Measurements from ENCODE around the gene SLC10A7. TPM values are rescaled to one million over a fixed set of nuclear protein-coding genes. Genes with fewer than 3 reads are reported as not detected.

Gene SLC10A7
- total and polyA plus RNA-seq, 12 donors = 1.3 to 6.6 (median 4.4) TPM

- Histone ChIP-seq H3K36me3 (no peaks in the 10 kb centered on the region), H3K9me3 (no peaks in the 10 kb centered on the region), H3K27me3 (no peaks in the 10 kb centered on the region), H3K4me1 (peaks cover 8 to 52% (median 39%) of the 10 kb centered on the region in 9 donors), H3K4me3 (no peak overlapping the region), H3K27ac (no peak overlapping the region)
- intact Hi-C loops (cut with DNase I) = loop anchor here in 1 of 10 donors (5.0 kb wide), 1 partner anchor 91 kb away; no protein-coding TSS in a partner anchor
- no peak for ATAC-seq
- no peak for TF ChIP-seq CTCF (IDR thresholded peaks at IDR 0.05)
- 51 to 70% methylated on average over 4 of the region's 4 CpGs for WGBS, 2 donors
- DNase-seq = no peak
These were observed 275.9 kb downstream of the SLC10A7 start for GRCh38 chr4:146245850-146246249.

GRCh38 chr4:146245246-146245645 is 276.5 kb downstream of the SLC10A7 start:
- WGBS, 2 donors = 61 to 72% methylated on average over 3 of the region's 3 CpGs
- Histone ChIP-seq H3K4me1 (peaks cover 8 to 58% (median 42%) of the 10 kb centered on the region in 9 donors), H3K27ac (no peak overlapping the region), H3K4me3 (no peak overlapping the region), H3K9me3 (no peaks in the 10 kb centered on the region), H3K27me3 (no peaks in the 10 kb centered on the region), H3K36me3 (no peaks in the 10 kb centered on the region)
- ATAC-seq (no peak), DNase-seq (no peak)
- TF ChIP-seq CTCF (IDR thresholded peaks at IDR 0.05) = no peak
- intact Hi-C loops (cut with DNase I) = loop anchor here in 1 of 10 donors (5.0 kb wide), 1 partner anchor 92 kb away; no protein-coding TSS in a partner anchor

- no peak for TF ChIP-seq CTCF (IDR thresholded peaks at IDR 0.05)
- DNase-seq = no peak
- intact Hi-C loops (cut with DNase I) = no loop called here
- Histone ChIP-seq H3K9me3 (peaks cover 0 to 3% (median 0%) of the 10 kb centered on the region in 11 donors), H3K4me1 (peaks cover 8 to 62% (median 42%) of the 10 kb centered on the region in 9 donors), H3K27me3 (no peaks in the 10 kb centered on the region), H3K36me3 (no peaks in the 10 kb centered on the region), H3K4me3 (no peak overlapping the region), H3K27ac (no peak overlapping the region)
- ATAC-seq = no peak
- WGBS, 2 donors = 86 to 90% methylated on average over 9 of the region's 9 CpGs
These were observed 277.2 kb downstream of the SLC10A7 start for GRCh38 chr4:146244496-146244895.

GRCh38 chr4:146243883-146244277 is 277.9 kb downstream of the SLC10A7 start:
- Histone ChIP-seq H3K36me3 (no peaks in the 10 kb centered on the region), H3K27ac (peak overlapping the region in 6 of 10 donors; percentile 87 to 94 (median 91)), H3K4me1 (peaks cover 8 to 68% (median 46%) of the 10 kb centered on the region in 9 donors), H3K27me3 (no peaks in the 10 kb centered on the region), H3K4me3 (no peak overlapping the region), H3K9me3 (peaks cover 0 to 4% (median 0%) of the 10 kb centered on the region in 11 donors)
- WGBS, 2 donors = 86 to 91% methylated on average over 17 of the region's 17 CpGs
- DNase-seq = no peak
- ATAC-seq = no peak
- intact Hi-C loops (cut with DNase I) = loop anchor here in 1 of 10 donors (2.0 kb wide), 1 partner anchor 95 kb away; no protein-coding TSS in a partner anchor
- TF ChIP-seq CTCF (IDR thresholded peaks at IDR 0.05) = no peak
